Measurements from ENCODE around the gene ITGB1BP1.

DNA sequence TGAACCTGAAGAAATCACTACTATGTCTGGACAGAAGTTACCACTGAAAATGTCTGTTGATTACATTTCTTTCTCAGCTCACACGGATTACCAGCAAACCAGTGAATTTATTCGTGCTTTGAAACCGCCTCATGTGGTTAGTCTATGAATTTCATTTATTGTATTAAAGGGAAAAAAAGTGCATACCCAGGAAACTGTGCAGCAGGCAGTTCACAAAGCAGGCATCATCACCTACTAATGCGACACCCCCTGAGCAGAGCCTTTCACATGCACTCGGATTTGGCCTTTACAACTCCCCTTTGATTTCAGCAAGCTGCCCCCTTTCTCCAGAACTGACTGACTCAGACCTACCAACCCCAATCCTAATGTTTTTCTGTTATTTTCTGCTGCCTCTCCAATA lies 20.2 kb upstream of the ITGB1BP1 start:
- TF ChIP-seq ZNF396 (CRISPR knock-in tag; IDR thresholded peaks at IDR 0.05; ENCODE audit: borderline replicate concordance) (no peak), RELA (CRISPR knock-in tag; IDR thresholded peaks at IDR 0.05; ENCODE audit: borderline replicate concordance) (no peak), ZNF423 (CRISPR knock-in tag; IDR thresholded peaks at IDR 0.05) (no peak)
- TF ChIP-seq, protein P1, sequence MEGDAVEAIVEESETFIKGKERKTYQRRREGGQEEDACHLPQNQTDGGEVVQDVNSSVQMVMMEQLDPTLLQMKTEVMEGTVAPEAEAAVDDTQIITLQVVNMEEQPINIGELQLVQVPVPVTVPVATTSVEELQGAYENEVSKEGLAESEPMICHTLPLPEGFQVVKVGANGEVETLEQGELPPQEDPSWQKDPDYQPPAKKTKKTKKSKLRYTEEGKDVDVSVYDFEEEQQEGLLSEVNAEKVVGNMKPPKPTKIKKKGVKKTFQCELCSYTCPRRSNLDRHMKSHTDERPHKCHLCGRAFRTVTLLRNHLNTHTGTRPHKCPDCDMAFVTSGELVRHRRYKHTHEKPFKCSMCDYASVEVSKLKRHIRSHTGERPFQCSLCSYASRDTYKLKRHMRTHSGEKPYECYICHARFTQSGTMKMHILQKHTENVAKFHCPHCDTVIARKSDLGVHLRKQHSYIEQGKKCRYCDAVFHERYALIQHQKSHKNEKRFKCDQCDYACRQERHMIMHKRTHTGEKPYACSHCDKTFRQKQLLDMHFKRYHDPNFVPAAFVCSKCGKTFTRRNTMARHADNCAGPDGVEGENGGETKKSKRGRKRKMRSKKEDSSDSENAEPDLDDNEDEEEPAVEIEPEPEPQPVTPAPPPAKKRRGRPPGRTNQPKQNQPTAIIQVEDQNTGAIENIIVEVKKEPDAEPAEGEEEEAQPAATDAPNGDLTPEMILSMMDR (IDR thresholded peaks at IDR 0.05), result no peak
- TF ChIP-seq, protein P2, sequence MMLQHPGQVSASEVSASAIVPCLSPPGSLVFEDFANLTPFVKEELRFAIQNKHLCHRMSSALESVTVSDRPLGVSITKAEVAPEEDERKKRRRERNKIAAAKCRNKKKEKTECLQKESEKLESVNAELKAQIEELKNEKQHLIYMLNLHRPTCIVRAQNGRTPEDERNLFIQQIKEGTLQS (CRISPR knock-in tag; conservative IDR thresholded peaks at IDR 0.05), result no peak
